HEK293 (cell line): ENCODE results near the gene SMC3.

Experiments
- CTCF ChIP-seq: fragments of 450-650 bp; formaldehyde crosslinking; IDR thresholded peaks from 2 replicates; pipeline ENCODE4 v1.5.1; 2016; ENCODE audit warnings: missing biosample characterization, missing genetic modification characterization
- KLF9 ChIP-seq: fragments of 450-650 bp; formaldehyde crosslinking; IDR thresholded peaks from 2 replicates; pipeline ENCODE4 v1.5.1; 2016; ENCODE audit warnings: missing biosample characterization, missing genetic modification characterization, low read depth
- PRDM1 ChIP-seq: fragments of 450-650 bp; formaldehyde crosslinking; IDR thresholded peaks from 2 replicates; pipeline ENCODE4; 2016; ENCODE audit warnings: missing biosample characterization, missing genetic modification characterization
- TCF7L2 ChIP-seq: IDR thresholded peaks from 2 replicates; pipeline ENCODE4 v1.6.1; 2011; ENCODE audit warnings: low read depth, mild to moderate bottlenecking, inconsistent platforms, low read length, moderate library complexity, borderline replicate concordance
- ZBTB20 ChIP-seq: fragments of 450-650 bp; formaldehyde crosslinking; IDR thresholded peaks from 2 replicates; pipeline ENCODE4 v1.5.1; 2016; ENCODE audit warnings: missing biosample characterization, missing genetic modification characterization
- ZBTB49 ChIP-seq: fragments of 450-650 bp; formaldehyde crosslinking; IDR thresholded peaks from 2 replicates; pipeline ENCODE4 v1.5.1; 2016; ENCODE audit warnings: missing biosample characterization, missing genetic modification characterization, low read depth

- no peak for TF ChIP-seq TCF7L2
- no peak for TF ChIP-seq CTCF
- TF ChIP-seq KLF9, result no peak
- no peak for TF ChIP-seq PRDM1
- TF ChIP-seq ZBTB49, result no peak
- no peak for TF ChIP-seq ZBTB20 (tag by site-specific recombination)
Observed at GRCh38 chr10:110615057-110615747, 47.7 kb downstream of the SMC3 start.
